Activated naive CD4-positive, alpha-beta T cell treated with anti-CD3 and anti-CD28 coated beads, Interleukin-2, amount 50 U/mL, for 24 hours (primary cell): ENCODE measurements around the gene TMEM132C.
"Not testable (repeated sequence)": the region's sequence is repeated elsewhere in the genome, so short reads cannot be mapped to it uniquely, and the experiment has no call there.

Experiments used
- H3K27ac Mint-ChIP-seq: one replicate; pipeline ENCODE4 v1.8.0; 2021; ENCODE audit warnings: mild to moderate bottlenecking, mixed read lengths
- H3K27me3 Mint-ChIP-seq: one replicate; pipeline ENCODE4 v1.8.0; 2021; ENCODE audit warnings: mixed read lengths
- H3K36me3 Mint-ChIP-seq: one replicate; pipeline ENCODE4 v1.8.0; 2021; ENCODE audit warnings: mixed read lengths
- H3K4me1 Mint-ChIP-seq: one replicate; pipeline ENCODE4 v1.8.0; 2021; ENCODE audit warnings: mixed read lengths
- H3K4me3 Mint-ChIP-seq: one replicate; pipeline ENCODE4 v1.8.0; 2021; ENCODE audit warnings: mild to moderate bottlenecking, mixed read lengths
- H3K9me3 Mint-ChIP-seq: one replicate; pipeline ENCODE4 v1.8.0; 2021; ENCODE audit warnings: mixed read lengths

The TMEM132C gene

GRCh38 chr12:128456922-128457321 is 190.0 kb downstream of the TMEM132C start:
- Mint-ChIP-seq H3K4me3 (no peak overlapping the region), H3K9me3 (no peaks in the 10 kb centered on the region), H3K4me1 (no peaks in the 10 kb centered on the region), H3K36me3 (no peaks in the 10 kb centered on the region), H3K27ac (no peak overlapping the region), H3K27me3 (peaks cover 1% of the 10 kb centered on the region)

DNA sequence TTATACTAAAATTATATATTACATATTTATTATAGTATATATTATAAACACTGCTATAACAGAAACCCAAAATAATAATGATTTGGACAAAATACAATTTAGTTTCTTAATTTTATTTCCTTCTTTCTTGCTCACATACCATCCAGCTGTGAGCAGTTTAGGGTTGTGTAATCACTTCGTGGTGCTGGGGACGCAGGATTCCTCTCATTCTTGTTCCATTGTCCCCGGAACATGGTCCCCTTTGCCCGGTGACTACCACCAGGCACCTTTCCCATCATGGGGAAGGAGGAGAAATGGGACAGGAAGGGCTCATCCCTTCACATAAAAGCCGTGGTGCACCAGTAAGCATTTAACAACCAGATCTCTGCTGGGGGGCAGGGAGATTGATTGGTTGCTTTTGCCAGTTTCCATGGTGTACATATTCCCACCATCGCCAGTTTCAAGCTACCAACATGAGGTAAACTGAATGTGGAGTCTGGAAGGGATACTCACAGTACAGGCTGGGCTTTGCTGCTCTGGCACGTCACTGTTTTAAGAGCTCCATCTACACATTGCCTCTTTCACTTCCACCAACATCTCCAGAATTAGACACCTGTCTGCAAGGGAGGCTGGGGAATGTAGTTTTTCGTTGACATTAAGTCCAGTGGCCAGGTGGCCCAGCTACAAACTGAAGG is 191.5 kb downstream of the TMEM132C start:
- no peaks in the 10 kb centered on the region for H3K9me3 Mint-ChIP-seq
- no peak overlapping the region for H3K4me3 Mint-ChIP-seq
- H3K27ac Mint-ChIP-seq: no peak overlapping the region
- H3K27me3 Mint-ChIP-seq: peaks cover 1% of the 10 kb centered on the region
- no peaks in the 10 kb centered on the region for H3K36me3 Mint-ChIP-seq
- H3K4me1 Mint-ChIP-seq: no peaks in the 10 kb centered on the region

GRCh38 chr12:128459067-128459466 is 192.1 kb downstream of the TMEM132C start:
- Mint-ChIP-seq H3K27ac (no peak overlapping the region), H3K9me3 (no peaks in the 10 kb centered on the region), H3K4me3 (no peak overlapping the region), H3K4me1 (no peaks in the 10 kb centered on the region), H3K36me3 (no peaks in the 10 kb centered on the region), H3K27me3 (no peaks in the 10 kb centered on the region)

DNA sequence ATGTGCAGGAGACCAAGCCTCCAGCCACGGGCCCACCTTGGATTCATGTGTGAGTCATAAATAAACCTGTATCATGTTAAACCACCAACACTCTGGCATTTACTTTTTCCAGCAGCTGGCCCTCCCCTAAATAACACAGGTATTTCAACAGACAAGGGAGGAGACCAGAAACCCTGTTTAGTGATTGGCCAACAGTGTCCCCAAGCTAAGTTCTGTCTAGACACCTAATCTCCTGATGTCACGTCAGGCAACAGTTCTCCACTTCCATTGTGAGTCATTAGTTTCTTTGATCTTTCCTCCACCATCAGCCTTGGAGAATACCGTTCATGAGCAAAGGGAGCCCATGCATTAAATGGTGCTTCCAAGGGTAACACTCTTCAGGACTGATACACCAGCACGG is 196.9 kb downstream of the TMEM132C start:
- no peaks in the 10 kb centered on the region for H3K36me3 Mint-ChIP-seq
- no peaks in the 10 kb centered on the region for H3K9me3 Mint-ChIP-seq
- H3K27me3 Mint-ChIP-seq: no peaks in the 10 kb centered on the region
- H3K4me3 Mint-ChIP-seq: no peak overlapping the region
- no peaks in the 10 kb centered on the region for H3K4me1 Mint-ChIP-seq
- no peak overlapping the region for H3K27ac Mint-ChIP-seq

- Mint-ChIP-seq H3K4me3 (no peak overlapping the region), H3K27ac (no peak overlapping the region), H3K27me3 (no peaks in the 10 kb centered on the region), H3K9me3 (no peaks in the 10 kb centered on the region), H3K36me3 (no peaks in the 10 kb centered on the region), H3K4me1 (no peaks in the 10 kb centered on the region)
Measured at GRCh38 chr12:128467882-128468281, 200.9 kb downstream of the TMEM132C start.

DNA sequence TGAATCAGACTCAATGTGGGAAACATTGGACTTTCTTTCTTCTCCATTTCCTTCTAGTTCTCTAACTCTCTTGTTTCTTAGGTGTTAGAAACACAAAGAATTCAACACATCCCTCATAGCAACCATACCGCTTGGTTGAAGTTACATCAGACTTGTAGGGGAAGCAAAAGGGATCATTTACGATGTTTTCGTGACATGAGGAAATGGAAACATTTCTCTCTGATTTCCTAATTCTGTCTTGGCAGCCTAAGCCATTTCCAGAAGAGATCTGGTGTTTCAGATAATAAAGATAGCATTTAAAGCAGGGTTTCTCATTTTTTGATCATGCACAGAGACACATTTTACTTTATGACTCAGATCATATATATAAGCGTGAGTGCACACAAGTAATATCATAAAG is 202.0 kb downstream of the TMEM132C start:
- H3K4me1 Mint-ChIP-seq: no peaks in the 10 kb centered on the region
- H3K27ac Mint-ChIP-seq: no peak overlapping the region
- H3K36me3 Mint-ChIP-seq: peaks cover 3% of the 10 kb centered on the region
- no peak overlapping the region for H3K4me3 Mint-ChIP-seq
- H3K9me3 Mint-ChIP-seq: peaks cover 8% of the 10 kb centered on the region
- H3K27me3 Mint-ChIP-seq: peaks cover 4% of the 10 kb centered on the region

GRCh38 chr12:128471491-128471890 is 204.5 kb downstream of the TMEM132C start:
- H3K4me1 Mint-ChIP-seq: no peaks in the 10 kb centered on the region
- peaks cover 4% of the 10 kb centered on the region for H3K27me3 Mint-ChIP-seq
- no peak overlapping the region for H3K27ac Mint-ChIP-seq
- no peak overlapping the region for H3K4me3 Mint-ChIP-seq
- H3K9me3 Mint-ChIP-seq: peaks cover 8% of the 10 kb centered on the region
- H3K36me3 Mint-ChIP-seq: peaks cover 3% of the 10 kb centered on the region

GRCh38 chr12:128474916-128475315 is 207.9 kb downstream of the TMEM132C start:
- H3K9me3 Mint-ChIP-seq: peaks cover 8% of the 10 kb centered on the region
- H3K4me3 Mint-ChIP-seq: no peak overlapping the region
- no peaks in the 10 kb centered on the region for H3K4me1 Mint-ChIP-seq

DNA sequence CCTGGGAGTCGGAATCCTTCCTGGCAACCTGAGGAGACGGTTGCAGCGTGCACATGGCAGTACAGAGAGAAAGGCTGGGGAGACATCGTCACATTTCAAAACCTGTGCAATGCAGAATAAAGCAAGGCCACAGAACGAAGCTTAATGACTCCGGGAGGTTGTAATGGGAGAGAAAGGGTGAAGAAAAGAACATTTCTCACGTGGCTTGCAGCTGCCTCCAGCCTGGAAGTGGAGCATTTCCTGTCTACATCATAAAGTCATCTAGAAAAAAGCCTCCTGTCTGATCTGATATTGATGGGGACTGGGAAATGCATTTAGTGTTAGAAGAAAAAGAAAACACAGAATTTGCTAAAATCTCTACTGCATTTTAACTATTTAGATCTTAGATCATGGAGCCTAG is 209.3 kb downstream of the TMEM132C start:
- Mint-ChIP-seq H3K4me1 (no peaks in the 10 kb centered on the region), H3K27ac (no peak overlapping the region), H3K36me3 (peaks cover 3% of the 10 kb centered on the region), H3K27me3 (peaks cover 4% of the 10 kb centered on the region), H3K4me3 (no peak overlapping the region), H3K9me3 (peaks cover 8% of the 10 kb centered on the region)

More at GRCh38 chr12:128474916-128475315, 207.9 kb downstream of the TMEM132C start:
- Mint-ChIP-seq H3K27me3 (peaks cover 4% of the 10 kb centered on the region), H3K36me3 (peaks cover 3% of the 10 kb centered on the region), H3K27ac (no peak overlapping the region)

- Mint-ChIP-seq H3K4me3 (no peak overlapping the region), H3K4me1 (no peaks in the 10 kb centered on the region), H3K27ac (no peak overlapping the region), H3K9me3 (no peaks in the 10 kb centered on the region), H3K27me3 (no peaks in the 10 kb centered on the region), H3K36me3 (no peaks in the 10 kb centered on the region)
Measured at GRCh38 chr12:128483526-128484255, 216.7 kb downstream of the TMEM132C start.

- H3K4me3 Mint-ChIP-seq, H3K9me3 Mint-ChIP-seq, H3K36me3 Mint-ChIP-seq: not testable (repeated sequence)
Measured at GRCh38 chr12:128497376-128497775, 230.4 kb downstream of the TMEM132C start.

DNA sequence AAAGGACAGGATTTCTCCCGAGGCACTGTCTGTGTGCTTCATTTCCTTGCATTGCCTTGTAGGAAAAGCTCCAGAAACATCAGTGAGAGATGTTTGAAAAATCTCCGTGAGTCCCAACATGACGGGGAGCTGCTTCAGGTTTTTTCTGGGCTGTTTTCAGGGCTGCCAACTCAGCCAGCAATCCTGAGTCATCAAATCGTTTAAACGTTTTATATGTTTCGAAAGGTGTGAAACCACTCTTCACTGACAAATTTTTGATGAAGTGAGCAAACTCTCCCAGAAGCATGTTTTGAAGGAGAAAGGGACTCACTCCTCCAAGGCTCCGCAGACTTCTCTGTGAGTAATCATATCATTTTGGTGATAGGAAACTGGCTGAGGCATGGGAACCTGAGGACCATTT is 240.5 kb downstream of the TMEM132C start:
- Mint-ChIP-seq H3K27me3 (no peaks in the 10 kb centered on the region), H3K36me3 (no peaks in the 10 kb centered on the region), H3K4me1 (no peaks in the 10 kb centered on the region), H3K4me3 (no peak overlapping the region), H3K9me3 (no peaks in the 10 kb centered on the region), H3K27ac (no peak overlapping the region)

More at GRCh38 chr12:128497376-128497775, 230.4 kb downstream of the TMEM132C start:
- not testable (repeated sequence) for H3K4me1 Mint-ChIP-seq, H3K27ac Mint-ChIP-seq, H3K27me3 Mint-ChIP-seq

DNA sequence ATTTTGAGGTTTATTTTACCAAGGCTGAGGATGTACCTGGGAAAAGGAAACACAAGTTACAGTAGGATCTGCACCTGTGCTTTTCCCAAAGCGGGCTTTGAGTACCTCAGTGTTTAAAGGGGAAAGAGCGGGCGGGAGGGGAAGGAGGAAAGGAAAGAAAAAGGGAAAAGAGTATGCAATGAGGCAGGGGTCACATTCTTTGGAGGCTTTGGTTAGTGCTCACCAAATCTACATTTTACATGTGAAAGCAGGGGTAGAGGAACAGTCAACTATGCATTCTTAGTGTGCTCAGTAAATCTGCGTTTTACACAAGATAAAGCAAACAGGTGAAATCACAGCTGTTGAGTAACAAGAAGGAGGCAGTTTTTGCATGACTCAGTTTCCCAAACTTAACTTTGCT is 242.2 kb downstream of the TMEM132C start:
- H3K27me3 Mint-ChIP-seq: no peaks in the 10 kb centered on the region
- H3K9me3 Mint-ChIP-seq: no peaks in the 10 kb centered on the region
- H3K27ac Mint-ChIP-seq: no peak overlapping the region
- no peaks in the 10 kb centered on the region for H3K4me1 Mint-ChIP-seq
- no peak overlapping the region for H3K4me3 Mint-ChIP-seq
- H3K36me3 Mint-ChIP-seq: no peaks in the 10 kb centered on the region

DNA sequence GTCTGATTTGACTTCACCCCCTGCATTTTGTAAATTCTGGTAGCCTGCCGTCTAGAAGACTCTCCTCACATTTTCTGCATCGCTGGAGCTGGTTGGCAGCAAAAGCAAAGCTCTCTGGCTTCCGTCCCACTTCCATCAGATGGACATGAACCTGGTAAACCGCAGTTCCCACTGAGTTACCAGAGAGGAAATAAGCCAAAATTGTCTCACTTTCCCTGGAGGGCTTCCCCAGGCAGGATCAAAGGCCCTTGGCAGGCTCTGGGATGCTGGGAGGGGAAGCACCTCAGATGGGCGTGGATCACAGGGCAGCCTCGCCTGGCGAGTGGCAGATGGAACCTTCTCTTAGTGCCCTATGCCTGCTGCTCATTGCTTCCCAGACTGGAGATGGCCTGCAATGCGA is 243.5 kb downstream of the TMEM132C start:
- H3K27ac Mint-ChIP-seq: no peak overlapping the region
- no peaks in the 10 kb centered on the region for H3K36me3 Mint-ChIP-seq
- no peaks in the 10 kb centered on the region for H3K4me1 Mint-ChIP-seq
- no peaks in the 10 kb centered on the region for H3K9me3 Mint-ChIP-seq
- H3K27me3 Mint-ChIP-seq: no peaks in the 10 kb centered on the region
- H3K4me3 Mint-ChIP-seq: no peak overlapping the region

DNA sequence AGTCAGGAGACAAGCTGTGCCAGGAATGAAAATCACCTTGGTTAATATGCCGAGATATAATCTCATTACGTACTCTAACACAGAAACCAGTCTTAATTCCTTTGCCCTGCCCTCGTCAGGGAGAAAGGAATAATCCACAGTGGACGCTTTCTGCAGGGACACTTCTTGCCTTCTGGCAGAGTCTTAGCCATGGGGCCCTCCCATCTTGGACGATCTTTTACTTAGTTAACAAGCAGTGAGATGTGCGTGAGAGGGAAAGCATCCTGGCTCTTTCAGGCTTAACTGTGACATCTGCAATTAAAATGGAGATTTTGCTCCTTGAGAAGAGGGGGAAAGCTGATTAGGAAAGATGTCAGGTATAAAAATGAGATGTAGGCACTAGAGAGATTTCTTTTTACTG is 246.4 kb downstream of the TMEM132C start:
- H3K27ac Mint-ChIP-seq: no peak overlapping the region
- H3K36me3 Mint-ChIP-seq: no peaks in the 10 kb centered on the region
- no peaks in the 10 kb centered on the region for H3K4me1 Mint-ChIP-seq
- no peaks in the 10 kb centered on the region for H3K27me3 Mint-ChIP-seq
- no peaks in the 10 kb centered on the region for H3K9me3 Mint-ChIP-seq
- H3K4me3 Mint-ChIP-seq: no peak overlapping the region

GRCh38 chr12:128513831-128514230 is 246.9 kb downstream of the TMEM132C start:
- no peaks in the 10 kb centered on the region for H3K27me3 Mint-ChIP-seq
- no peak overlapping the region for H3K4me3 Mint-ChIP-seq
- H3K9me3 Mint-ChIP-seq: no peaks in the 10 kb centered on the region
- no peaks in the 10 kb centered on the region for H3K36me3 Mint-ChIP-seq
- H3K4me1 Mint-ChIP-seq: no peaks in the 10 kb centered on the region
- no peak overlapping the region for H3K27ac Mint-ChIP-seq
